Glomerular endothelial cell (primary cell): ENCODE results near the gene FCER1G. TPM values are rescaled to one million over a fixed set of nuclear protein-coding genes. Genes with fewer than 3 reads are reported as not detected.

Source experiments
- DNase-seq: peaks from one replicate; pipeline ENCODE4 v3.0.0-alpha.2; 2011; ENCODE audit warnings: low read depth, low spot score; ENCODE audit errors: extremely low read depth
- total RNA-seq: library from RNA; depleted of rRNA; stranded (reverse); fragments of >200 nt; gene quantifications from 2 replicates; pipeline ENCODE4 v1.2.3, GENCODE V29; 2015

The FCER1G gene
- total RNA-seq, 1 donor from 2014 or later = not detected

- DNase-seq = no peak
These were observed 45.5 kb downstream of the FCER1G start for GRCh38 chr1:161260376-161261260.

GRCh38 chr1:161261261-161262235 is 46.5 kb downstream of the FCER1G start:
- no peak for DNase-seq

GRCh38 chr1:161265305-161265704 is 50.2 kb downstream of the FCER1G start:
- no peak for DNase-seq

- DNase-seq = no peak
These were observed 51.1 kb downstream of the FCER1G start for GRCh38 chr1:161266202-161266601.

- no peak for DNase-seq
These were observed 51.7 kb downstream of the FCER1G start for GRCh38 chr1:161266836-161267235.

- DNase-seq = no peak
These were observed 52.2 kb downstream of the FCER1G start for GRCh38 chr1:161267321-161267720.

Other genes with a start within 250 kb of the FCER1G start
- gene F11R, start 194.1 kb upstream of the FCER1G start, total RNA-seq = 133 and 134 TPM in 2 replicates
- 0.82 and 7.1 TPM in 2 replicates for gene TSTD1, start 176.3 kb upstream of the FCER1G start, total RNA-seq
- gene USF1, start 169.3 kb upstream of the FCER1G start, total RNA-seq = 56.8 and 68.4 TPM in 2 replicates
- gene ARHGAP30, start 145.4 kb upstream of the FCER1G start, total RNA-seq = not detected in 2 replicates
- 0.76 TPM in 1 of 2 replicates, not detected in the other for gene NECTIN4, start 125.7 kb upstream of the FCER1G start, total RNA-seq
- gene KLHDC9, start 116.9 kb upstream of the FCER1G start, total RNA-seq = 5.3 and 7.2 TPM in 2 replicates
- 63.0 and 78.2 TPM in 2 replicates for gene PFDN2, start 97.3 kb upstream of the FCER1G start, total RNA-seq
- gene NIT1, start 97.2 kb upstream of the FCER1G start, total RNA-seq = 16.4 and 22.6 TPM in 2 replicates
- 35.5 and 43.8 TPM in 2 replicates for gene DEDD, start 82.6 kb upstream of the FCER1G start, total RNA-seq
- gene UFC1, start 61.3 kb upstream of the FCER1G start, total RNA-seq = 58.5 and 107 TPM in 2 replicates
- gene USP21, start 55.8 kb upstream of the FCER1G start, total RNA-seq = 9.8 and 13.1 TPM in 2 replicates
- gene PPOX, start 48.9 kb upstream of the FCER1G start, total RNA-seq = 17.2 and 23.5 TPM in 2 replicates
- 38.4 and 43.5 TPM in 2 replicates for gene B4GALT3, start 37.8 kb upstream of the FCER1G start, total RNA-seq
- 16.6 and 23.8 TPM in 2 replicates for gene ADAMTS4, start 16.2 kb upstream of the FCER1G start, total RNA-seq
- 113 and 141 TPM in 2 replicates for gene NDUFS2, start 12.9 kb upstream of the FCER1G start, total RNA-seq
- not detected in 2 replicates for gene APOA2, start 8.3 kb downstream of the FCER1G start, total RNA-seq
- gene TOMM40L, start 10.8 kb downstream of the FCER1G start, total RNA-seq = 9.7 and 15.0 TPM in 2 replicates
- gene NR1I3, start 22.9 kb downstream of the FCER1G start, total RNA-seq = not detected in 2 replicates
- not detected in 2 replicates for gene PCP4L1, start 43.5 kb downstream of the FCER1G start, total RNA-seq
- gene MPZ, start 94.7 kb downstream of the FCER1G start, total RNA-seq = 3.4 and 4.7 TPM in 2 replicates
- 69.4 and 92.9 TPM in 2 replicates for gene SDHC, start 99.1 kb downstream of the FCER1G start, total RNA-seq
- not detected in 2 replicates for gene CFAP126, start 152.6 kb downstream of the FCER1G start, total RNA-seq